GM18508 (cell line): ENCODE data around the gene ZNF653.

Experiments
- ATAC-seq: cut with Tn5 transposase; IDR thresholded peaks from one replicate; pipeline ENCODE4 v1.9.1; 2021; ENCODE audit warnings: moderate number of reproducible peaks; ENCODE audit not compliant: insufficient read depth, unreplicated experiment

The ZNF653 gene, protein sequence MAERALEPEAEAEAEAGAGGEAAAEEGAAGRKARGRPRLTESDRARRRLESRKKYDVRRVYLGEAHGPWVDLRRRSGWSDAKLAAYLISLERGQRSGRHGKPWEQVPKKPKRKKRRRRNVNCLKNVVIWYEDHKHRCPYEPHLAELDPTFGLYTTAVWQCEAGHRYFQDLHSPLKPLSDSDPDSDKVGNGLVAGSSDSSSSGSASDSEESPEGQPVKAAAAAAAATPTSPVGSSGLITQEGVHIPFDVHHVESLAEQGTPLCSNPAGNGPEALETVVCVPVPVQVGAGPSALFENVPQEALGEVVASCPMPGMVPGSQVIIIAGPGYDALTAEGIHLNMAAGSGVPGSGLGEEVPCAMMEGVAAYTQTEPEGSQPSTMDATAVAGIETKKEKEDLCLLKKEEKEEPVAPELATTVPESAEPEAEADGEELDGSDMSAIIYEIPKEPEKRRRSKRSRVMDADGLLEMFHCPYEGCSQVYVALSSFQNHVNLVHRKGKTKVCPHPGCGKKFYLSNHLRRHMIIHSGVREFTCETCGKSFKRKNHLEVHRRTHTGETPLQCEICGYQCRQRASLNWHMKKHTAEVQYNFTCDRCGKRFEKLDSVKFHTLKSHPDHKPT

DNA sequence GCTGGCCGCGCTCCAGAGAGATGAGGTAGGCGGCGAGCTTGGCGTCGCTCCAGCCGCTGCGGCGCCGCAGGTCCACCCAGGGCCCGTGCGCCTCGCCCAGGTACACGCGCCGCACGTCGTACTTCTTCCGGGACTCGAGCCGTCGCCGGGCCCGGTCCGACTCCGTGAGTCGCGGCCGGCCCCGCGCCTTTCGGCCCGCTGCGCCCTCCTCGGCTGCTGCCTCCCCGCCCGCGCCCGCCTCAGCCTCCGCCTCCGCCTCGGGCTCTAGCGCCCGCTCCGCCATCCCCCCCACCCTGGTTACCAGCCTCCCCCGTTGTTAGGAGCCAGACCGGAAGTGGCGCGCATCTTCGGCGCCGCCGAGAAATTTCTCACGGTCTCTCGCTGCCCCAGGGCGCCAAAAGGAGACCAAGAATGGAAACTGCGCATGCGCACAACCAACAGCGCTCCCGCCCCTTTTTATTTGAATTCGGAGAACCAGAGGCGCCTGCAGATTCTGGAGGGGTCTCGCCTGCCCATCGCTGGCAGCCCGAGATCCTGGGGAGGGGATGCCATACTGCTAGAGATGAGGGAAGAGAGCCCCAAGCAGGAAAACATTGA is at the start of gene ZNF653:
Gene ZNF653 (minus strand): TSS at position 336 of the 597 bp plus-strand sequence. CDS start 53 bp downstream, at position 283.
- ATAC-seq = peak; percentile 22

- no peak for ATAC-seq
Observed at GRCh38 chr19:11555246-11555645, 49.6 kb upstream of the ZNF653 start.

DNA sequence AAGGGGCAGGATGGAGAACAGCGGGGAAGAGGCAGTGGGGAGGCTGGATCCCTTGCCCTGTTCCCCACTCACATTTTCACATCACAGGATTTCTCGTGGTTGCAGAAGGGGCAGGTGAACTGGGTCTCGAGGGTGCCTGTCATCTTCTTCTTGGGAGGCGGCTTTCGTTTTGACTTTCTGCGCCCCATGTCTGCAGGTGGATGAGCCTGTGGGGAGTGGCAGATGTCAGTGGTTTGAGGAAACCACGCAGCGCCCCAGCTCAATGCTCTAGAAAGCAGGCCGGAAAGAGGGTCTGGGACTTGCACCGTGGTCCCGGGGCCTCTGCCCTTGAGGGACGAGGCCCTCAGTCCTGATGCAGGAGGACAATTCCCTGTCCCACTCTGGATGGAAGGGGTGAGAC is 48.5 kb upstream of the ZNF653 start:
- ATAC-seq = no peak

- ATAC-seq = no peak
Observed at GRCh38 chr19:11552666-11553372, 47.2 kb upstream of the ZNF653 start.

DNA sequence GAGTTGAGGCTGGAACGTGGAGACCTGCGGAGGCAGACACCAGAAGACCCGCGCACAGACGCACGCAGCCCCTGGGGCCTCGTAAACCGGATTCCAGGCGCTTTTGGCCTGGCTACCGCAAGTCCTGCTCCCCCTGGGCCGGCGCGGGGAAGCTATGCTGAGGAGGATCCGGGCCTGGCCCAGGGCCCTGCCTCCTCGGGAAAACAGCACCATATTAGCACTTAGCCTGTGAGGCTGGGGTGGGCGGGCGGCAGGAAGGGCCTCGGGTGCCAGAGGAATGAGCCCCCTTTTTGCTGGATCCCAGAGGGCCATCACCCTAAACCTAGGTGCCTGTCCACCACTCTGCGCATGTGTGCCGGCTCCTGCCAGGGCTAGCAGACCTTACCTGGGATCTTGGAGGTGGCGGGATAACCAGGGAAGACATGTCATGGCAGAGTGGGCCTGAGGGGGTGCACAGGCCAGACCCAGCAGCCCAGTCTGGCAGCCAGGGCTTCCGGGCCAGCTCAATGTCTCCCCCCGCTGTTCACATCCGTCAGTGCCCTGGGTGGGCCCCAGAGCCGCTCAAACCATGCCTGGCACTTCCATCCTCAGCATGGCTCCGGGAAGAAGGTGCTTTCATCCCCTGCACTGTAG is 46.1 kb upstream of the ZNF653 start:
- ATAC-seq = no peak

- no peak for ATAC-seq
Observed at GRCh38 chr19:11550265-11550664, 44.6 kb upstream of the ZNF653 start.

DNA sequence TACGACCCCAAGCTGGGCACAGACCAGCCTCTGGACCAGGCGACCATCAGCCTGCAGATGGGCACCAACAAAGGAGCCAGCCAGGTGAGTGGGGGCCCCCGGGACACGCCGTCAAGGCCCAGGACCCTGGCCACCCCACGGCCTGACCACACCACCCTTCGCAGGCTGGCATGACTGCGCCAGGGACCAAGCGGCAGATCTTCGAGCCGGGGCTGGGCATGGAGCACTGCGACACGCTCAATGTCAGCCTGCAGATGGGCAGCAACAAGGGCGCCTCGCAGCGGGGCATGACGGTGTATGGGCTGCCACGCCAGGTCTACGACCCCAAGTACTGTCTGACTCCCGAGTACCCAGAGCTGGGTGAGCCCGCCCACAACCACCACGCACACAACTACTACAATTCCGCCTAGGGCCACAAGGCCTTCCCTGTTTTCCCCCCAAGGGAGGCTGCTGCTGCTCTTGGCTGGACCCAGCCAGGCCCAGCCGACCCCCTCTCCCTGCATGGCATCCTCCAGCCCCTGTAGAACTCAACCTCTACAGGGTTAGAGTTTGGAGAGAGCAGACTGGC is 43.8 kb upstream of the ZNF653 start:
- ATAC-seq = no peak

- ATAC-seq = no peak
Observed at GRCh38 chr19:11547929-11548700, 42.5 kb upstream of the ZNF653 start.

- ATAC-seq = no peak
Observed at GRCh38 chr19:11541238-11541637, 35.6 kb upstream of the ZNF653 start.

GRCh38 chr19:11540645-11541044 is 35.0 kb upstream of the ZNF653 start:
- no peak for ATAC-seq

- no peak for ATAC-seq
Observed at GRCh38 chr19:11539495-11540365, 34.1 kb upstream of the ZNF653 start.

DNA sequence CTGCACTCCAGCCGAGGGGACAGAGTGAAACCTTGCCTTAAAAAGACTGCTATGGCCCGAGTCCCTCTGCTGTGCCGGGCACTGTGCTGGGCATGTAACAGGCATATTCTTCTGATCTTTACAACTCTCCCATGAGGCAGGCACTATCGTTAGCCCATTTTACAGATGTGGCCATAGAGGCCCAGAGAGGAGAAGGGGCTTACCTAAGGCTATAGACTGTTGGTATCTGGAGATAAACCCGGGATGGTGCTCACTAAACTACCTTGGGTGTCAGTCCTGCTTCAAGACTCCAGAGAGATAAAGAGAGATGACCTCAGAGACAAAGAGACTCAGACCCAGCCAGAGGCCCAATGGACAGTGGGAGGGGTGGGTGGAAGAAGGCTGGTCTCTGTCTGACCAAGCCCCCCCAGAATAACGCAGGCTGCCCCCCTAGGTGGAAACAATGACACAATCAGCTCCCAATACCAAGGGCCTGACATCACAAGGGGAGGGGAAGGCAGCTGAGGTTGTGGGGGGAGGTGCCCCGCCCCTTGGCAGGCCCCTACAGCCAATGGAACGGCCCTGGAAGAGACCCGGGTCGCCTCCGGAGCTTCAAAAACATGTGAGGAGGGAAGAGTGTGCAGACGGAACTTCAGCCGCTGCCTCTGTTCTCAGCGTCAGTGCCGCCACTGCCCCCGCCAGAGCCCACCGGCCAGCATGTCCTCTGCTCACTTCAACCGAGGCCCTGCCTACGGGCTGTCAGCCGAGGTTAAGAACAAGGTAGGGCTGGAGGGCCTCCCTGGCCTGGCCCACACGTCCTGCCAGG is 32.8 kb upstream of the ZNF653 start, which contains the start of gene CNN1:
Gene CNN1 (plus strand): TSS at position 620 of the 805 bp plus-strand sequence. CDS start 77 bp downstream, at position 697.
- ATAC-seq = no peak

GRCh38 chr19:11535792-11536595 is 30.4 kb upstream of the ZNF653 start:
- ATAC-seq = no peak

GRCh38 chr19:11534948-11535347 is 29.3 kb upstream of the ZNF653 start:
- no peak for ATAC-seq

- ATAC-seq = no peak
Observed at GRCh38 chr19:11534538-11534937, 28.9 kb upstream of the ZNF653 start.

DNA sequence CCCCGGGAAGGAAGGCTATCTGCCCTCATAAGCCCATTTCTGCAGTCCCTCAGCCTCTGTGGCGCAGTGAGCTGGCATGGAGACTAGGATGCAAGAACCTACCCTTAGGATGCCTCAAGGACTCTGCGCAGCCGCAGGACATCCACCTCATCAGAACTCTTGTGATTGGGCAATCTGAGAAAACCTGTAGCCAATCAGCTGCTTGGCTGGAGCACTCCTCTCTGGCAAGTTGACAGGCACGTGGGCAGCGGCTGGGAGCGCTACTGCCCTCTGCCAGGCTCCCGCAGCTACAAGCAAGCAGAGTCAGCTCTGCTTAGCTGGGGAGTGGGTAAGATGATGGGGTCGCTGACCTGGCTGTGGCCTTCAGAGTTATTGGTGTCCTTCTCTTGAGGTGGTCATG is 24.8 kb upstream of the ZNF653 start:
- ATAC-seq = no peak
